H9 (cell line): Measurements from ENCODE around the gene PHF1. TPM values are rescaled to one million over a fixed set of nuclear protein-coding genes. Genes with fewer than 3 reads are reported as not detected.
"Not testable (repeated sequence)": the region's sequence is repeated elsewhere in the genome, so short reads cannot be mapped to it uniquely, and the experiment has no call there.

ENCODE experiments used
- DNase-seq: peaks from one replicate; pipeline ENCODE4 v3.0.0-alpha.2; 2017
- H2AFZ ChIP-seq: one replicate; pipeline ENCODE4 v1.6.1; 2013; ENCODE audit warnings: mild to moderate bottlenecking, low read length, control low read depth, moderate library complexity
- H2AK5ac ChIP-seq: 2 replicates; pipeline ENCODE4 v1.6.1; 2013; ENCODE audit warnings: low read length, control low read depth, mixed read lengths; ENCODE audit not compliant: insufficient read length
- H2BK120ac ChIP-seq: one replicate; pipeline ENCODE4 v1.6.1; 2013; ENCODE audit warnings: low read depth, mild to moderate bottlenecking, low read length, control low read depth, inconsistent platforms; ENCODE audit not compliant: poor library complexity, severe bottlenecking
- H2BK12ac ChIP-seq: 2 replicates; pipeline ENCODE4 v1.6.1; 2013; ENCODE audit warnings: low read length, control low read depth, mixed read lengths, low read depth; ENCODE audit not compliant: insufficient read length
- H2BK15ac ChIP-seq: 2 replicates; pipeline ENCODE4 v1.6.1; 2013; ENCODE audit warnings: low read depth, low read length, control low read depth
- H2BK20ac ChIP-seq: one replicate; pipeline ENCODE4 v1.6.1; 2013; ENCODE audit warnings: low read depth, mild to moderate bottlenecking, low read length, control low read depth, inconsistent platforms; ENCODE audit not compliant: poor library complexity, severe bottlenecking
- H2BK5ac ChIP-seq: 2 replicates; pipeline ENCODE4 v1.6.1; 2013; ENCODE audit warnings: low read length, control low read depth, mixed read lengths; ENCODE audit not compliant: insufficient read length
- H3K14ac ChIP-seq: 2 replicates; pipeline ENCODE4 v1.6.1; 2013; ENCODE audit warnings: low read length, control low read depth; ENCODE audit not compliant: insufficient read depth
- H3K18ac ChIP-seq: 2 replicates; pipeline ENCODE4 v1.6.1; 2013; ENCODE audit warnings: low read depth, mild to moderate bottlenecking, mixed read lengths, low read length, control low read depth; ENCODE audit not compliant: insufficient read length
- H3K23ac ChIP-seq: 2 replicates; pipeline ENCODE4 v1.6.1; 2013; ENCODE audit warnings: low read length, control low read depth, mixed read lengths, low read depth; ENCODE audit not compliant: insufficient read length
- H3K23me2 ChIP-seq: 2 replicates; pipeline ENCODE4 v1.6.1; 2013; ENCODE audit warnings: low read depth, mild to moderate bottlenecking, mixed read lengths, low read length, control low read depth; ENCODE audit not compliant: insufficient read length, poor library complexity, severe bottlenecking
- H3K27ac ChIP-seq: 2 replicates; pipeline ENCODE4 v1.5.1; 2013; ENCODE audit warnings: low read length, control low read depth, mixed read lengths, low read depth; ENCODE audit not compliant: insufficient read length
- H3K27me3 ChIP-seq: 2 replicates; pipeline ENCODE4 v1.6.1; 2013; ENCODE audit warnings: low read length, control low read depth, inconsistent platforms; ENCODE audit not compliant: insufficient read depth
- H3K4ac ChIP-seq: 2 replicates; pipeline ENCODE4 v1.6.1; 2013; ENCODE audit warnings: low read depth, mild to moderate bottlenecking, control low read depth, inconsistent platforms, low read length, moderate library complexity
- H3K4me1 ChIP-seq: 2 replicates; pipeline ENCODE4 v1.6.1; 2013; ENCODE audit warnings: low read length, control low read depth, inconsistent platforms; ENCODE audit not compliant: insufficient read depth
- H3K4me2 ChIP-seq: 2 replicates; pipeline ENCODE4 v1.6.1; 2013; ENCODE audit warnings: low read length, control low read depth, mixed read lengths; ENCODE audit not compliant: insufficient read length, insufficient read depth
- H3K56ac ChIP-seq: 2 replicates; pipeline ENCODE4 v1.6.1; 2013; ENCODE audit warnings: low read depth, mild to moderate bottlenecking, mixed read lengths, low read length, control low read depth; ENCODE audit not compliant: insufficient read length
- H3K79me1 ChIP-seq: 2 replicates; pipeline ENCODE4 v1.6.1; 2013; ENCODE audit warnings: low read depth, mild to moderate bottlenecking, moderate library complexity, low read length, control low read depth, inconsistent platforms; ENCODE audit not compliant: insufficient read depth, poor library complexity, severe bottlenecking
- H3K79me2 ChIP-seq: 2 replicates; pipeline ENCODE4 v1.6.1; 2013; ENCODE audit warnings: low read length, control low read depth, inconsistent platforms; ENCODE audit not compliant: insufficient read depth
- H3K9ac ChIP-seq: 2 replicates; pipeline ENCODE4 v1.6.1; 2013; ENCODE audit warnings: low read length, control low read depth, mixed read lengths; ENCODE audit not compliant: insufficient read length; ENCODE audit errors: extremely low read depth
- H3K9me3 ChIP-seq: one replicate; pipeline ENCODE4 v1.6.1; 2013; ENCODE audit warnings: low read depth, low read length, inconsistent platforms; ENCODE audit not compliant: control insufficient read depth
- H3T11ph ChIP-seq: one replicate; pipeline ENCODE4 v1.6.1; 2013; ENCODE audit warnings: mild to moderate bottlenecking, low read length, control low read depth, inconsistent platforms
- H4K20me1 ChIP-seq: one replicate; pipeline ENCODE4 v1.6.1; 2013; ENCODE audit not compliant: control insufficient read depth, insufficient read length, insufficient read depth
- H4K5ac ChIP-seq: 2 replicates; pipeline ENCODE4 v1.6.1; 2013; ENCODE audit warnings: low read depth, mild to moderate bottlenecking, mixed read lengths, low read length, control low read depth; ENCODE audit not compliant: insufficient read length
- H4K8ac ChIP-seq: replicated peaks from 2 replicates; pipeline ENCODE4 v1.6.1; 2013; ENCODE audit warnings: low read length, control low read depth, mixed read lengths, low read depth; ENCODE audit not compliant: insufficient read length
- H4K91ac ChIP-seq: 2 replicates; pipeline ENCODE4 v1.6.1; 2013; ENCODE audit warnings: low read depth, mild to moderate bottlenecking, moderate library complexity, mixed read lengths, low read length, control low read depth; ENCODE audit not compliant: insufficient read length
- H3K27ac Mint-ChIP-seq, 3 experiments: 2 replicates in 2 of 3; 3 replicates in 1 of 3; pipeline ENCODE4 v1.8.0; 2020 to 2021; ENCODE audit warnings: mixed read lengths in 3 of 3, mild to moderate bottlenecking in 1 of 3, moderate library complexity in 1 of 3
- H3K27me3 Mint-ChIP-seq: 2 replicates; pipeline ENCODE4 v1.8.0; 2021; ENCODE audit warnings: low read depth, mild to moderate bottlenecking, moderate library complexity, mixed read lengths
- H3K36me3 Mint-ChIP-seq, 3 experiments: 2 replicates in 2 of 3; 3 replicates in 1 of 3; pipeline ENCODE4 v1.8.0; 2020 to 2021; ENCODE audit warnings: low read depth in 3 of 3, mixed read lengths in 3 of 3; ENCODE audit not compliant: insufficient read depth in 1 of 3
- H3K4me1 Mint-ChIP-seq, 2 experiments: 2 replicates each; pipeline ENCODE4 v1.8.0; 2020; ENCODE audit warnings: mixed read lengths in 2 of 2
- H3K4me3 Mint-ChIP-seq, 2 experiments: 2 replicates in 1 of 2; 3 replicates in 1 of 2; pipeline ENCODE4 v1.8.0; 2020 to 2021; ENCODE audit warnings: mild to moderate bottlenecking in 2 of 2, mixed read lengths in 2 of 2, moderate library complexity in 1 of 2
- H3K9me3 Mint-ChIP-seq, 2 experiments: 2 replicates in 1 of 2; 3 replicates in 1 of 2; pipeline ENCODE4 v1.8.0; 2020; ENCODE audit warnings: mild to moderate bottlenecking in 2 of 2, mixed read lengths in 2 of 2, moderate library complexity in 1 of 2
- WGBS: extraction: QIAGEN DNeasy Blood & Tissue Kit; methylation state at CpG from one replicate; pipeline ENCODE4 v1.1.7; 2013; ENCODE audit warnings: missing lambda C conversion rate, low lambda C conversion rate, mixed read lengths; ENCODE audit not compliant: insufficient read length; ENCODE audit errors: extremely low coverage; 5-methylcytosine and 5-hydroxymethylcytosine counted together
- total RNA-seq: library from RNA; stranded (reverse); gene quantifications from 2 replicates; pipeline ENCODE4 v1.2.1, GENCODE V29; 2021

The PHF1 gene
- total RNA-seq, 1 experiment from 2014 or later = 56.8 TPM

DNA sequence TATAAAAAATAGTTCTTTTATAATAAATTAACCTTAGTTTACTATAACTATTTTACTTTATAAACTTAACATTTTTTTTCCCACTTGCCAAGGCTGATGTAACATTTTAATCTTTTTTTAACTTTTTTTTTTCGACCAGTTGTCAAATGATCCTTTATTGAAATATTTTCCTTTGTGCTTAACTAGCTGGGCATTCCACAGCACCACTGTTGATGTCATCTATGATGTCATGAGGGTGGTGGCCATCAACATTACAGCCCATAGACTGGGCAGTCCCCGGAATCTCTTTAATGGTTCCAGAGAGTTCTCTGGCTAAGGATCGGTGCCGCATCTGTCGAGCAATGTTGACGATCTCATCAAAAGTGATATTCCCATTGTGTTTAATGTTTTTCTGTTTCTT is 10.9 kb upstream of the PHF1 start:
- Mint-ChIP-seq H3K36me3 (peaks cover 48 to 75% (median 74%) of the 10 kb centered on the region in 3 experiments; a peak in 6 of 7 replicates), H3K27ac (peak overlapping the region in 2 of 3 experiments; percentile 16 to 46; a peak in 1 of 7 replicates)
- H3K4me1 Mint-ChIP-seq, DNase-seq, H3K4me2 ChIP-seq, H4K5ac ChIP-seq, H3K9ac ChIP-seq, H4K8ac ChIP-seq, H3K27me3 Mint-ChIP-seq, H3K23ac ChIP-seq, H3T11ph ChIP-seq, H2BK15ac ChIP-seq, H3K4me3 Mint-ChIP-seq, H2BK5ac ChIP-seq, H3K9me3 ChIP-seq, H4K20me1 ChIP-seq, H3K56ac ChIP-seq, H2BK12ac ChIP-seq, H3K14ac ChIP-seq, H2AFZ ChIP-seq, H3K18ac ChIP-seq, H3K27me3 ChIP-seq, H3K23me2 ChIP-seq, H3K27ac ChIP-seq, H4K91ac ChIP-seq, H2BK120ac ChIP-seq, H2AK5ac ChIP-seq, H2BK20ac ChIP-seq, H3K4ac ChIP-seq, H3K9me3 Mint-ChIP-seq, H3K4me1 ChIP-seq, H3K79me1 ChIP-seq: not testable (repeated sequence)
- peaks cover 14% of the 10 kb centered on the region; the same call in 1 of the 2 replicates for H3K79me2 ChIP-seq
- no CpG with 5 or more reads among the region's 6 CpGs for WGBS
